ENCODE results near the gene NCMAP.

The NCMAP gene

DNA sequence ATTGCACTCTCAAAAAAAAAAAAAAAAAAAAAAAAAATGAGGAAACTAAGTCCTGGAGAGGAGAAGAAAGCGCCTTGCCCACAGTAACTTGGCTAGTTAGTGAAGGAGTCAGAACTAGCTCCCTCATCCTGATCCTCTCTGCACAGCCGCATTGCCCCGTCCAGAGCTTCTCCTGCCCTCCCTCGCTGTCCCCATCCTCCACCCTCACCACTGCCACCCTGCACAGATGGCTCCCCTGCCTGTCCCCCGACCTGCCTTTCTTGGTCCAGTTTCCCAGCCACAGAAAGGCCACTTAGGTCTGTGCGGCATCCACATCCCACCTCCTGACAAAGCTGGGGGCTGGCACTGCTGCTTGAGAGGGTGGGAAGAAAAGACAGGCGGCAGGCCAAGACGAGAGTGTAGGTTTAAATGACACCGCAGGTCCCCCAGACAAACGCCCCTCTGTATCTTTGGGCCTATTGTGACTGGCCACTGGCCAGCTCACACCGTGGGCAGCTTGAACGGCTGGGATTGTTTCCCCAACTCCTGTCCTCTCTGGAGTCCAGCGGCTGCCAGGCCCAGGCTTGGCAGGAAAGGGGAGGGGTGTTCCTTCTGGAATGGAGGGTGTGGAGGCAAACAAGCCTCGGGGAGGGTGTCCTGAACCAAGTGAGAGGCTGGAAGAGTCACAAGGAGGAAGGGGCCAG is 20.2 kb downstream of the NCMAP start:
- no peak for DNase-seq

- DNase-seq: no peak
Observed at GRCh38 chr1:24578846-24579245, 23.0 kb downstream of the NCMAP start.

GRCh38 chr1:24580756-24581155 is 24.9 kb downstream of the NCMAP start:
- no peak for DNase-seq

DNA sequence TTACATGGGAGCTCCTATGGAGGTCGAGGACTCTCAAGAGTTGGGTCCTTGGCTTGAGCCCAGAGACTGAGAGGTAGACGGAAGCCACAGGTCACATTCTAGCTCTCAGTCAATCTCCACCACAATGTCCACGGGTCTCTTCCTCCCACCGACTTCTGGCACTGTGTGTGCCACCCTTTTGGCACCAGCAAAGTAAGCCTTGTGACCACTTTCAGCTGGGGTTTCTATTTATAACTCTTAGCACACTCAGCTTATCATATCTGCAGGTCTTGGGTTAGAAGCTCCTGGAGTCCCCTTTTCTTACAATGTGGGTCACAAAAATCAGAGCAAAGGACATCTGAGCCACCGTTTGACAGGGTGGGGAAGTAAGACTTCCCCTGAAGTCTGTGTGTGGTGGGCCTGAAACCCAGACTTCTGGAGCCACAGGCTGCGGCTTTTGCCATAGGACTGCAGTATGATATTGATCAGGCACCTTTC is 28.3 kb downstream of the NCMAP start:
- no peak for DNase-seq

DNA sequence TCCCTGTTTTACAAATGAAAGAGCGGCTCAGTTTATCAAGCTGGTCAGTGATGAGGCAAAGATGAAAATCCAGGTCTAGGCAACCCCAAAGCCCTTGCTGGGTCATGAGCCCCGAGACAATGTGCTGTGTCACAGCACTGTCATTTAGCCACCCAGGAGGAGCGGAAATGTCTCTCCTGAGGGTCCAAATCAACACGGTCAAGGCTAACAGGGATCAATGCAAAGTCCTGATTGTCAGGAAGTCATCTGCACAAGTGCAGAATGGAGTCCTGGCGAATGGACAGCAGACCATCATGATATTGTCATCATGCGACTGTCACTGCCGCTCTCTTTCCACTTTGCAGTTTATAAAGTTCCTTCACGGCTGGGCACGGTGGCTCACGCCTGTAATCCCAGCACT is 30.2 kb downstream of the NCMAP start:
- no peak for DNase-seq

DNA sequence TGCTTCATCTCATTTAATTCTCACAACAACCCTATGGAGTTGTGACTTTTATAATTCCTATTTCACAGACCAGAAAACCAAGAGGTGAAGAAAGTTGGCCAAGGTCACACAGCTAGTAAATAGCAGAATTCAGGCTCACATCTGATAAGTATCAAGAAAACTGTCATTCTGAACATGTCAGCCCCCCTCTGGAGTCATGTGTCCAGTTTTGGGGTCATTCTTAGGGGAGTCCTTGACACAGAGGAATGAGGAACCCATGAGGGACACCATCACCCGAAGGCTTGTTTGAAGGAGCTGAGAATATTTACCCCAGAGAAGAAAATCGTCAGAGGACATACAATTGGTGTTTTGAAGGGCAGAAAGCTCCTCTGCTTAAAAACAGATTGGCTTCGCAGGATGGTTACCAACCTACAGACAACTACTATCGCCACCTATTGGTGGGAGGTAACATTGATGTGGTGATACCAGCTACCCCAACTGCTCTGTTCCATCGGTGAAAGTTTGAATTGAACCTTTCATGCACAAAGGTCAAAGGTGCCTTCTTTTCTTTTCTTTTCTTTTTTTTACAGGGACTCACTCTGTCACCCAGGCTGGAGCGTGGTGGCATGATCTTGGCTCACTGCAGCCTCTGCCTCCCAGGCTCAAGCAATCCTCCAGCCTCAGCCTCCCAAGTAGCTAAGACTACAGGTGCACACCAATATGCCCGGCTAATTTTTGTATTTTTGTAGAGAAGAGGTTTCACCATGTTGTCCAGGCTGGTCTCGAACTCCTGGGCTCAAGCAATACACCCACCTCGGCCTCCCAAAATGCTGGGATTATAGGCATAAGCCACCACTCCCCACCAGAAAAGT is 31.3 kb downstream of the NCMAP start:
- DNase-seq: no peak

- no peak for DNase-seq
Observed at GRCh38 chr1:24588573-24588972, 32.7 kb downstream of the NCMAP start.

DNA sequence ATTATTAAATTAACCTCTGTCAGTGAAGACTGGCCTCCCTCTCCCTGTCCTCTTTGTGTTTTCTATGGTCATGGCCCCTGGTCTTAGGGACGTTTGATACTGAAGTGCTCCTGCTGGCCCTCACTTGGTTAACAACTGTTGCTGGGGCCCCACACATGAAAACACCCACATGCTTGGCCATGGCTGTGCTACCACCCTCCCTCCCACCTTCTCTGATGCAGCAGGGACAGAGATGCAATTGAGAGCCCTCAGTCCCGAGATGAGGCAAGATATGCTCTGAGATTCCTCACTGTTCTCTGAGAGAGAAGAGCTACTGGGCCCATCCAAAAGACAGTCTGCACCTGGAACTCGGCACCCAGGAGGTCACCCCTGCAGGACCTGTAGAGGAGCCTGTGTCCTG is 33.3 kb downstream of the NCMAP start:
- DNase-seq: no peak

DNA sequence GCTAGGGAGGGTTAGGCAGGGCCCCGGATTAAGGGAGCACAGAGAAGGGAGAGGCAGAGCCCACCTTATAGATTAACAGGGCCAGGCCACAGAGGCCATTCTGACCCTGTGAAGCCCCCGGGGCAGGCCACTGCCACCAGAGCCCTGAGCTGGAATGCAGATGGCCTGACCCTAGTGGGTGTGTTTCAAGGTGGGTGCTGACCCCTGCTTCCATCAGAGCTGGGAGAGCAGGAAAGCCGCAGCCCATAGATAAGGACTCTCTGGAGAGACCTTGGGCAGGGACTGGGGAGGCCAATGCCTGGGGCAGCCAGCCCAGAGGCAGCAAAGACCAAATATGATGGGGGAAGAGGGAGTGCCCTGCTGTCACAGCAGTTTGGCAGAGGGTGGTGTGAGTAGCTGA is 35.9 kb downstream of the NCMAP start:
- DNase-seq: no peak

DNA sequence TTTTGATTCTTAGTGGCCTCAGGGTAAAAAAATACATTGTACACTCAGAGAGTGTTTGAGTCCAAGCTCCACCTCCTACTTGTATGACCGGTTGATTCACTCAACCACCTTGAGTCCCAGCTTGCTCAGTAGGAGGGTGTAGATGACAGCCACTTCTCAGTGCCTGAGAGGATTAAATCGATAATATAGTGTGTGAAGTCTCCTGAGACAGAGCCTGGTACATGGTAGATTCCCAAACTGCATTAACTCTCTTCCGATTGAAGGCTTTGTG is 38.4 kb downstream of the NCMAP start:
- DNase-seq: no peak

DNA sequence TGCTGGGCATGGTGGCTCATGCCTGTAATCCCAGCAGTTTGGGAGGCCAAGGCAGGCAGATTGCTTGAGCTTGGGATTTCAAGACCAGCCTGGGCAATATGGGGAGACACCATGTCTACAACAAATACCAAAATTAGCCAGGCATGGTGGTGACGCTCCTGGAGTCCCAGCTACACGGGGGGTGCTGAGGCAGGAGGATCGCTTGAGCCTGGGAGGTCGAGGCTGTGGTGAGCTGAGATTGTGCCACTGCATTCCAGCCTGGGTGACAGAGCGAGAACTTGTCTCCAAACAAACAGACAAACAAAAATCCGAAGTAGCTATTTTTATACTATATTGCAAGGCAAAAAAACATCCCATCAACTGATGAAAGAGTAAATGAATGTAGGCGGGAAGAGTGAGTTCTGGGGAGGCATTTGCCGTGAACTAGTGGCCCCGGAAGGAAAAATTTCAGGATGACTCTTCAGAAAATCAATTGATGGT is 40.6 kb downstream of the NCMAP start:
- no peak for DNase-seq

DNA sequence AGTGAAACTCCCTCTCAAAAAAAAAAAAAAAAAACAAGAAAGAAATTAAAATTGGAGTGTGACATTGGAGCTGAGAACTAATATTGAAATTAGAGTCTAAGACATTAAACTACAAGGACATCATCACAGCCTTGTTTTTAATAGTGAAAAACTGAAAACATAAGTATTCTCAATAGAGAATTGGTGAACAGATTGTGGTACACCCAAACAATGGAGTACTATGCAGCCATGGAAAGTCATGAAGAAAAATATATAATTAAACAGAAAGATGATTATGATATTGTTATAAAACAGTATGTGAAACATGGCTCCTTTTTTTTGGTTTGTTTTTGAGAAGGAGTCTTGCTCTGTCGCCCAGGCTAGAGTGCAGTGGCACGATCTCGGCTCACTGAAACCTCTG is 43.4 kb downstream of the NCMAP start:
- DNase-seq: no peak

- no peak for DNase-seq
Observed at GRCh38 chr1:24600551-24600950, 44.7 kb downstream of the NCMAP start.

DNA sequence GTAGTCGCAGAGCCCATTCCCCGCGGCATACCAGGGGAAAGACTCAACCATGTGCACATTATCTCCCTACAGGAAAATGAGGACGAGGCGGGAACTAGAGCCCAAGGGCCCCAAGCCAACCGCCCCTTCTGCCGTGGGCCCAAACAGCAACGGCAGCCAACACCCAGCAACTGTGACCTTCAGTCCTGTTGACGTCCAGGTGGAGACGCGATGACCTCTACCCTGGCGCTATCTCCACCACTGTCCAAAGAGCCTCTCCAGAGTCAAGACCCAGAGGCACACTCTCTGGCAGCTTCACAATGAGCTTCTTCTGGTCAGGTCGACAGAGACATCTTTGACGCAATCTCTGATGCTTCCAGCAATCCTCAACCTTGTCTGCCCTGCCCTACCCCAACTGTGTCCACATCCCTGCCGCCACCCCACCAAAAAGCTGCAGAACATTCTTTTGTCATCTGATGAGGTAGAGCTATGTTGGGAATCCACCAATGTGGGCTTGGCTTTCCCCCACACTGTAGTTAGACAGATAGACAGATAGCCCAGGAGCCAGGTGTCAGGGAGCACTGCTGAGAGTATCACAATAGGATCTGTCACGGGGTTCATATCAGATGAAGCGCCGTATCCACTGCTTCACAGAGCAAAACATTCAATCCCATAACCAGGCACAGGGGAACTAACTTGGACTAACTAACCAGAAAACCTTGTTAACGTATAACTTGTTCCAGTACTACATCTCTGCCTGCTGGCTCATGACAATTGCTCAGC is 49.8 kb downstream of the NCMAP start:
- DNase-seq: no peak

- no peak for DNase-seq
Observed at GRCh38 chr1:24606296-24606605, 50.4 kb downstream of the NCMAP start.

GRCh38 chr1:24606621-24607020 is 50.7 kb downstream of the NCMAP start:
- no peak for DNase-seq

GRCh38 chr1:24609949-24610517 is 54.1 kb downstream of the NCMAP start:
- no peak for DNase-seq

- no peak for DNase-seq
Observed at GRCh38 chr1:24619376-24619775, 63.5 kb downstream of the NCMAP start.

- no peak for DNase-seq
Observed at GRCh38 chr1:24620678-24621077, 64.8 kb downstream of the NCMAP start.

DNA sequence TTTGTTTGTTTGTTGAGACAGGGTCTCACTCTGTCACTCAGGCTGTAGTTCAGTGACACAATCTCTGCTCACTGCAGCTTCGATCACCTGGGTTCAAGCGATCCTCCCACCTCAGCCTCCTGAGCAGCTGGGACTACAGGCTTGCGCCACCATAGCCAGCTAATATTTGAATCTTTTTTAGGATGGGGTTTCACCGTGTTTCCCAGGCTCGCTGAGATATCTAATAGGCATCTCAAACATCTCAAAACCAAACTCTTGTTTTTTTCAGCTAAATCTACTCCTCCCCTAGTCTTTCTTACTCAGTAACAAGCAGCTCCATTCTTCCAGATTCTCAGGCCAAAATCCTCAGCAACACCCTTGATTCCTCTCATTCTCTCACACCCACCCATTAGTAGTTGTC is 65.2 kb downstream of the NCMAP start:
- no peak for DNase-seq

DNA sequence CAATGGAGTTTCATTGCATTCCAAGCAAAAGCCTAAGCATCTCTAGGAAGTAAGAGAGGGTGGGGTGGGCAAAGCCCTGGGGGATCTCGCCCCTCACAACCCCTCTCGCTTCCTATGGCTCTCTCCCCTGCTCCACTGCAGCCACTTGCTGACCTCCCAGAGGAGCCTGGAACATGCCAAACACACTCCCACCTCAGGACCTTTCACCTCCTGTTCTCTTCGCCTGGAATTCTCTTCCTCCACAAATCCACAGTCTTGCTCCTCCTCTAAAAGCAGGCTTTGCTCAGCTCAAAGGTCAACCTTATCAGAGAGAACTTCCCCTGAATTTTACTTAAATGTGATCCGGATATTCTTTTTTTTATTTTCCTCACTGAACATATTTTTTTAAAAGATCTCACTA is 66.3 kb downstream of the NCMAP start:
- no peak for DNase-seq

GRCh38 chr1:24632832-24633175 is 76.9 kb downstream of the NCMAP start:
- no peak for DNase-seq

- DNase-seq: no peak
Observed at GRCh38 chr1:24635195-24635843, 79.4 kb downstream of the NCMAP start.

Measured in GOT3 (cell line).